Caco-2 (cell line): Measurements from ENCODE around the gene UNC5B. TPM values are rescaled to one million over a fixed set of nuclear protein-coding genes. Genes with fewer than 3 reads are reported as not detected.

ENCODE experiments used
- BruUV-seq: library from RNA; stranded (reverse); fragments of 400-500 nt; replicated peaks from 2 replicates; lab custom pipeline; 2021; lab: Mats Ljungman, UMichigan
- CTCF ChIA-PET: fragments of 300-600 bp; sonication (Branson Sonifier 250); formaldehyde crosslinking; loops from one replicate; lab custom pipeline; 2022; ENCODE audit warnings: antibody characterized with exemption; lab: Charles Lee
- POLR2A ChIA-PET: fragments of 300-600 bp; sonication (Branson Sonifier 250); formaldehyde crosslinking; loops from one replicate; lab custom pipeline; 2022; ENCODE audit warnings: antibody characterized with exemption; lab: Charles Lee
- DNase-seq, 2 experiments: peaks; one replicate each; pipeline versions ENCODE4 v3.0.0 to v3.0.0-alpha.2; 2020 to 2022
- H3K27me3 ChIP-seq: replicated peaks from 2 replicates; pipeline ENCODE4 v1.6.0; 2011; ENCODE audit warnings: low read length; ENCODE audit not compliant: control insufficient read depth, insufficient read depth
- H3K36me3 ChIP-seq: 2 replicates; pipeline ENCODE4 v1.5.1; 2011; ENCODE audit warnings: low read length; ENCODE audit not compliant: control insufficient read depth, insufficient read depth
- H3K4me1 ChIP-seq: fragments of 250-450 bp; sonication (Bioruptor Pico); 2 replicates; pipeline ENCODE4 v1.5.1; 2020; ENCODE audit warnings: mild to moderate bottlenecking
- H3K4me3 ChIP-seq: 2 replicates; pipeline ENCODE4 v1.5.1; 2011; ENCODE audit warnings: low read depth, mild to moderate bottlenecking, control low read depth, low read length
- H3K9me3 ChIP-seq: fragments of 250-450 bp; sonication (Bioruptor Pico); 2 replicates; pipeline ENCODE4 v1.5.1; 2020; ENCODE audit warnings: mild to moderate bottlenecking, moderate library complexity
- H3K27ac Mint-ChIP-seq: one replicate; pipeline ENCODE4 v1.8.0; 2022; ENCODE audit warnings: mixed read lengths; ENCODE audit not compliant: unreplicated experiment
- H3K27me3 Mint-ChIP-seq: one replicate; pipeline ENCODE4 v1.8.0; 2022; ENCODE audit warnings: mixed read lengths; ENCODE audit not compliant: insufficient read depth, unreplicated experiment
- H3K36me3 Mint-ChIP-seq: one replicate; pipeline ENCODE4 v1.8.0; 2022; ENCODE audit warnings: mild to moderate bottlenecking, mixed read lengths; ENCODE audit not compliant: insufficient read depth, unreplicated experiment
- H3K4me1 Mint-ChIP-seq: one replicate; pipeline ENCODE4 v1.8.0; 2022; ENCODE audit warnings: low read depth, mixed read lengths; ENCODE audit not compliant: unreplicated experiment
- H3K4me3 Mint-ChIP-seq: one replicate; pipeline ENCODE4 v1.8.0; 2022; ENCODE audit warnings: mild to moderate bottlenecking, moderate library complexity, mixed read lengths; ENCODE audit not compliant: unreplicated experiment
- H3K9me3 Mint-ChIP-seq: one replicate; pipeline ENCODE4 v1.8.0; 2022; ENCODE audit warnings: mixed read lengths; ENCODE audit not compliant: unreplicated experiment
- CTCF ChIP-seq, 2 experiments: fragments of 200-600 bp in 1 of 2; IDR thresholded peaks; 1 replicate in 1 of 2; 2 replicates in 1 of 2; pipeline versions ENCODE4 v1.5.1 to v1.8.0; 2011 to 2022; ENCODE audit warnings: antibody characterized with exemption in 1 of 2, control low read depth in 1 of 2, inconsistent platforms in 1 of 2, low read depth in 1 of 2, low read length in 1 of 2, mild to moderate bottlenecking in 1 of 2, moderate library complexity in 1 of 2; ENCODE audit not compliant: insufficient read depth in 1 of 2, severe bottlenecking in 1 of 2, unreplicated experiment in 1 of 2
- intact Hi-C: fragments of 100-400 bp; cut with micrococcal nuclease; formaldehyde crosslinking; loops from one replicate; pipeline ENCODE4 v1.10.0; 2022; ENCODE audit not compliant: unreplicated experiment
- total RNA-seq: library from RNA; stranded (reverse); gene quantifications from 2 replicates; pipeline ENCODE4 v1.2.3, GENCODE V29; 2022

UNC5B gene
- total RNA-seq, 1 experiment from 2014 or later = 22.4 TPM

GRCh38 chr10:71237843-71238623, 25.7 kb downstream of the UNC5B start:
- no peak overlapping the region for H3K4me3 Mint-ChIP-seq
- H3K36me3 Mint-ChIP-seq = no peaks in the 10 kb centered on the region
- BruUV-seq = no TSS peak
- no peak for TF ChIP-seq CTCF (IDR thresholded peaks at IDR 0.05; ENCODE audit: insufficient read depth in 1 of 2, low read depth in 1 of 2, low read length in 1 of 2, severe bottlenecking in 1 of 2, unreplicated experiment in 1 of 2)
- CTCF ChIA-PET = interaction anchor here (1.0 to 1.7 kb wide), 2 partner anchors 22 to 30 kb away, joined by 3 to 8 read pairs; no protein-coding TSS in a partner anchor
- no peaks in the 10 kb centered on the region for H3K9me3 Mint-ChIP-seq
- POLR2A ChIA-PET = interaction anchor here (0.8 kb wide), 1 partner anchor 26 kb away, joined by 3 read pairs; the partner anchor contains the start of gene UNC5B
- H3K4me3 ChIP-seq = no peak overlapping the region
- H3K27me3 Mint-ChIP-seq = no peaks in the 10 kb centered on the region
- no peak for DNase-seq
- no peaks in the 10 kb centered on the region for H3K9me3 ChIP-seq
- H3K27me3 ChIP-seq = no peaks in the 10 kb centered on the region
- H3K4me1 Mint-ChIP-seq = peaks cover 31% of the 10 kb centered on the region
- H3K4me1 ChIP-seq = peaks cover 38% of the 10 kb centered on the region
- peak overlapping the region; percentile 7 for H3K27ac Mint-ChIP-seq
- intact Hi-C loops = no loop called here
- no peaks in the 10 kb centered on the region for H3K36me3 ChIP-seq

GRCh38 chr10:71238626-71239025, 26.3 kb downstream of the UNC5B start:
- Mint-ChIP-seq H3K4me1 (peaks cover 30% of the 10 kb centered on the region), H3K27ac (peak overlapping the region; percentile 7), H3K4me3 (no peak overlapping the region), H3K9me3 (no peaks in the 10 kb centered on the region), H3K27me3 (no peaks in the 10 kb centered on the region), H3K36me3 (no peaks in the 10 kb centered on the region)
- no peak overlapping the region for H3K4me3 ChIP-seq
- no peak for DNase-seq
- no peaks in the 10 kb centered on the region for H3K27me3 ChIP-seq
- intact Hi-C loops = no loop called here
- TF ChIP-seq CTCF (IDR thresholded peaks at IDR 0.05; ENCODE audit: insufficient read depth in 1 of 2, low read depth in 1 of 2, low read length in 1 of 2, severe bottlenecking in 1 of 2, unreplicated experiment in 1 of 2) = no peak
- H3K36me3 ChIP-seq = no peaks in the 10 kb centered on the region
- CTCF ChIA-PET = interaction anchor here (1.7 kb wide), 1 partner anchor 30 kb away, joined by 8 read pairs; no protein-coding TSS in a partner anchor
- peaks cover 40% of the 10 kb centered on the region for H3K4me1 ChIP-seq
- POLR2A ChIA-PET = interaction anchor here (0.8 kb wide), 1 partner anchor 26 kb away, joined by 3 read pairs; the partner anchor contains the start of gene UNC5B
- H3K9me3 ChIP-seq = no peaks in the 10 kb centered on the region
- no TSS peak for BruUV-seq

GRCh38 chr10:71239131-71239915, 27.0 kb downstream of the UNC5B start:
- CTCF ChIA-PET = no interaction called here

More at GRCh38 chr10:71239131-71239915, 27.0 kb downstream of the UNC5B start:
- intact Hi-C loops = no loop called here
- H3K4me1 Mint-ChIP-seq = peaks cover 27% of the 10 kb centered on the region
- no peak overlapping the region for H3K4me3 Mint-ChIP-seq
- DNase-seq = no peak
- no peaks in the 10 kb centered on the region for H3K36me3 Mint-ChIP-seq
- Histone ChIP-seq H3K4me1 (peaks cover 40% of the 10 kb centered on the region), H3K9me3 (no peaks in the 10 kb centered on the region), H3K27me3 (no peaks in the 10 kb centered on the region), H3K36me3 (no peaks in the 10 kb centered on the region), H3K4me3 (no peak overlapping the region)
- H3K27me3 Mint-ChIP-seq = no peaks in the 10 kb centered on the region
- POLR2A ChIA-PET = no interaction called here
- no peaks in the 10 kb centered on the region for H3K9me3 Mint-ChIP-seq
- no TSS peak for BruUV-seq
- H3K27ac Mint-ChIP-seq = no peak overlapping the region
- no peak for TF ChIP-seq CTCF (IDR thresholded peaks at IDR 0.05; ENCODE audit: insufficient read depth in 1 of 2, low read depth in 1 of 2, low read length in 1 of 2, severe bottlenecking in 1 of 2, unreplicated experiment in 1 of 2)
